Renal cortical epithelial cell (primary cell): ENCODE results near the gene ANO5. TPM values are rescaled to one million over a fixed set of nuclear protein-coding genes. Genes with fewer than 3 reads are reported as not detected.
"Not testable (repeated sequence)": the region's sequence is repeated elsewhere in the genome, so short reads cannot be mapped to it uniquely, and the experiment has no call there.

ENCODE experiments used
- DNase-seq: peaks from one replicate; pipeline ENCODE4 v3.0.0-alpha.2; 2011; ENCODE audit warnings: low read depth
- total RNA-seq: library from RNA; depleted of rRNA; stranded (reverse); fragments of >200 nt; gene quantifications from 2 replicates; pipeline ENCODE4 v1.2.3, GENCODE V29; 2014

ANO5 gene
- total RNA-seq, 1 donor from 2014 or later: 5.8 TPM

DNA sequence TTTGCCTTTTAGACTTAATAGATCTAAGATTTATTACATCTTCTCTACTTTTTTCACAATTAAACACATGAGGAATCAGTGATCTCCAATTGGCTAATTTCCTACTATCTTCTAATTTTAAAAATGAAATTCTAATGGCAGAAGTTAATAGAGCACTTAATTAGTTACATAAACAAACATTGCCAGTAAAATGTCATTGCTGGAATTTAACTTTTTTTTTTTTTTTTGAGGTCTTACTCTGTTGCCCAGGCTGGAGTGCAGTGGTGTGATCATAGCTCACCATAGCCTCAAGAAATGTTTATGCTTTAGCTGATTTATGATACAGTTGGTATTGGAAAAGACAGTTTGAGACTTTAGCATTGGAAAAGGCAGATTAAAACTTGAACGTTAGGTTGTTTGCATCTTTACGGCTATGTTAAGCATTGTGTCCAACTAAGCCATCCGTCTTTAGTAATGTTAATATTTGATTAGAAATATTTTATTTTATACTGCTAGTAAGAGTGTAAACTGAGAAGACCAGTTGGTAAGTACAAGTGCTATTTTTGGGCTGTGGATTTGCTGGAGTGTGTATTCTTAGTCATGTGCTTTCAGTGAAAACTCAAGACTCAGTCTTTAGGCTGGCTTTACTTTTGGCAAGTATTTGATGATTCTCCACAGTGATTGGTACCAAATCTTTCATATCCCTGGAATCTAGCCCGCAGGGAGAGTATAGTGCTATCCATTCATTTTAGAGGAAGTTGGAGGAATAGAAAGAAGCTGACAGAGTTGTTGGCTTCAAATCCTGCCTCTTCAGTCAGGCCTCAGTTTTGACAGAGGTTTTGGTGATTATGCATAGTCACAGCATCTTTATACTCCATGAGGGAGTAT, 4.5 kb downstream of the ANO5 start:
- DNase-seq: no peak

DNA sequence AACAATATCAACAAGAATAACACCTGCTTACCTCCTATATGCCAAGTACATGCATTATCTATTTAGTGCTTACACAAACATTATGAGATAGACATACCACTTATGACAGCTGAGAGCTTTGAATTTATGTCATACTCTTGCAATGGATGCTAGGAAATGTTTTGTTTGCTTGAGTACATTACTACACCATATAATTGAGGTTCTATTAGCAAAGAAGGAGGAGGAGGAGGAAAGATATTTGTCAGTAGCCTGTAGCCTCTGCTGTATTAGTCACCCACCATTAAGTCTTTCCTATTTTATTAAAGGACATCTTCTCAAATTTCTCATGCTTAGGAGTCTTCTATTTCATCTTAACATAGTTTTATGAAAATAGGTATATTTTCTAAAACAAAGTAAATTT, 6.4 kb downstream of the ANO5 start:
- DNase-seq: no peak

DNA sequence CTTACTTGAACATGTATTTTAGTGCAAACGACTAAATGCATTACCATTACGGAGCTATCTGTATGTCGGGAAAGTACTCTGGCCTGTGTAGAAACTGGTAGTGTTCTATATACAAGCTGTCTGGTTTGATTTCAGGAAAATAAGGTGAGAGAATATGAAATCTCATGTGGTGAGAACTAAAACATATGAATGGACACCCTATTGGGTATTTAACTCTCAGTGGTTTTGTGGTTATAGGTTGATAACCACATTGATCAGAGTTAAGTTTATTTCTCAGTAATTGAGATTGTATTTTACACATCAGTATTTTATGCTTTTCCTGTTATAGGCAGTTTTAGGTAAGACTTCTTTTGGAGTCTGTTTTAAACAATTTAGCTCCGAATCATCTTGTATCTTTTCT, 10.4 kb downstream of the ANO5 start:
- no peak for DNase-seq

DNA sequence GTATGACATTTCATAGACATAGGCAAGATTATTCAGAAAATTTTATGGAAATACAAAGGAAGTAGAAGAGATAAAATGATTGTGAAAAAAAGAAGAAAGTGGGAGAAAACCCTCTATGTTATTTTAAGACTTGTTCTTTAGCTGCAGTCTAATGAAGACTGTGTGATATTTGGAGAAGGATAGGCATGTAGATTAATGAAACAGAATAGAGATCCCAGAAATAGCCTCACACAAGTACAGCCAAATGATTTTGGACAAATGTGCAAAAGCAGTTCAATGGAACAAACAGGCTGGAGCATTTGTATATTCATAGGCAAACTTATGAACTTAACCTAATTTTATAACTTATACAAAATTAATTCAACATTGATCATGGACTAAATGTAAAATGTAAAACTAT, 14.3 kb downstream of the ANO5 start:
- no peak for DNase-seq

DNA sequence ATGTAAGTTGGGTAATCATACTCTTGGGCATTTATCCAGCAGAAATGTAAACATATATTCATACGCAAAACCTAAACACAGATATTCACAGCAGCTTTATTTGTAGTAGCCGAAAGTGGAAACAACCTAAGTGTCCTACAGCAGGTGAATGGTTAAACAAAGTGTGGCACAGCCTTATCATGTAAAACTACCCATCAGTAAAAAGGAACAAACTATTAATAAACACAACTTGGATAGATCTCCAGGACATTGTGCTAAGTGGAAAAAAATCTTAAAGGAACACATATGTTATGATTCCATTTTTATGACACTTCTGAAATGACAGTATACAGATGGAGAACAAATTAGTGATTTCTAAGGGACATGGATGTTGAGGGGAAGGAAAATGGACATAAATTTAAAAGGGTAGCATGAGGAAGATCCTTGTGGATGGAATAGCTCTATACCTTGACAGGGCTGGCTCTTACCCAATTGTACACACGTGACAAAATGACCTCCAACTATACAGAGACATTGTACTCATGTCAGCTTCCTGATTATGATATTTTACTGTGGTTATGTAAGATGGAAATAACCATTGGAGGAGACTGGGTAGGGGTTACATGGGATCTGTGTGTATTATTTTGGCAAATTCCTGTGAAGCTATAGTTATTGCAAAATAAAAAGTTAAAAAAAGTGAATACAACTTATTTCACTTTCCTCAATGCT, 15.4 kb downstream of the ANO5 start:
- DNase-seq: no peak

DNA sequence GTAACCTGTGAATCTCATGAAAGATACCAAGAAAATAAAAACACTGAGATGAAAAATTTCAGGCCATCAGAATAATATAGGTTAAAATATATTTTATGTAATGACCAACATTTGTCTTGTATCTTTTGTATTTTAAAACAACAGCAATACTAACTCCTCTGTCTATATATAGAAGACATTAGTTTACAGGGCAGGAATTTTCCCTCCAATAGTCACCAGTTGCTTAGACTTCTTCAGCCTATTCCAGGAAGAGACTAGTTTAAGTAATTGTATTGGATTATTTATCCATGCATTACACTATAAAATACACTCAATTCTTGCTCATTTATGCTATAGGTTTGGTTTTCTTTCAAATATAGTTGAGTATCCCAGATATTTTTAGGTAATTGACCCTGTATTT, 24.1 kb downstream of the ANO5 start:
- no peak for DNase-seq

DNA sequence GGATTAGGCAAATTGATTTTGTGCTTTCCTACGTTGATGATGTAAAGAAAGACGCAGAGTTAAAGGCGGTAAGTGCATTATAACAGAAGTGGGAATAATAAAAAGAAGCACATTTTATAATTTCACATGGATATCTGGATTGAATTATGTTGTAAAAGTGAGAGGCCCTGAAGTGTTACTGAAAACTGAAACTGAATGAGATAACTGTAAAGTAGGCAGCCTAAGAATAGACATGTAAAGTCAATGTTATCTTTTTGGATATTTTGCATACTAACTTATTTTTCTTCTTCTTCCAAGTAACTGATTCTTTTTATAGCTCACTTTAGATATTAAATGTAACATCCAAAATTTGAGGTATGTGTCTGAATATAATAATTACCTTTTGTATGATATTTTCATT, 28.3 kb downstream of the ANO5 start:
- DNase-seq: no peak

DNA sequence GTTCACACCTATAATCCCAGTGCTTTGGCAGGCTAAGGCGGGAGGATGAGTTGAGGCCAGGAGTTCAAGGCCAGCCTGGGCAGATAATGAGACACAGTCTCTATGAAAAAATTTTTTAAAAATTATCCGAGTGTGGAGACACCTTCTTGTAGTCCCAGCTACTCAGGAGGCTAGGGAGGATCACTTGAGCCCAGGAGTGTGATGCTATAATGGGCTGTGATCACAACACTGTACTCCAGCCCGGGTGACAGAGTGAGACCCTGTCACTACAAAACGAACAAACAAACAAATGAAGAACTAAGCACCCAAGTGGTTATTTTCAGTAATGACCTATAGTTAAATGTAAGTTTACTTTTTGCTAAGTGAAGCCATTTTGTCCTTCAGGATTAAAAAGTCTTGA, 32.3 kb downstream of the ANO5 start:
- no peak for DNase-seq

DNA sequence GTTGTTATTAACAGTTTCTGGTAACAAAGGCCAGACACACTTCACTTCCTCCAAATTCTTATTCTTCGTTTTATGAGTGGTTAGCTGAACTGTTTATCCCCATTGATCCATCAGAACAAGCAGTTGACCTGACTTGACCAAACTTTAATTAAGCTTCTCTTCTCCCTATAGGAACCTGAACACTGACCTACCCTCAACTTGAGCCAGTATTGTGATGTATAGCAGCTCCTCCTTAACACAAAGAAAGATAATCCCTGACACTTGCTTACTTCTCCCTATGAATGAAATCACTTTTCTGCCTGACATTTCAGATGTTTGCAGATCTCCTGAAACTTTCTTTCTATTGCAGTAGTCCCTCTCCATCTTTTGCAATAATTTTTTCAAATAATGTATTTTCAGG, 41.9 kb downstream of the ANO5 start:
- DNase-seq: no peak

DNA sequence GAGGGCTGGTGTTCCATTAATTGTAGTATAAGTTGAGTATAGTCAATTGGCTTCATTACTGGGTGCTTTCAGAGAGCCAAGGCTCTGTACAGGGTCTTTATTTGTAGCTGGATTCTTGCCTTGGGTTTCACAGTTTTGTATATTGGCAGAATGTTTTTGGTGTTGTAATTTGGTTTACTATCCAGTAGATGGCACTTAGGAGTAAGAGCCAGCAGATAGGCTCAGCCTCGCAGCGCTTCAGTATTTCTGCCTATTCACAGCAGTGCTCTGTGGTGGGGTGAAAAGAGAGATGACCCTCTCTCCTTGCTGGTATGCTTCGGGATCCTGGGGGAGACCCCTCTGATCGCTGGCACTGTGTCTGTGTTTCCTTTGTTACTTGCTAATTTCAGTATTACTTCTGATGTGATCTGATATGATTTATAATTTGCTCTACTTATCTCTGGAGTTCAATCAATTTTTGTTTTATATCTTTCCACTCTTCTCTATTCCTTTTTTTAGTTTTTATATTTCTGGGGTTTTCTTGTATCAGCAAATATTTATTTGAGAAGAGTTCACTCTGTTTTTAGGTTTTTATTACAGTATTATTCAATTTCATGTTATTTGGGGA, 52.2 kb downstream of the ANO5 start:
- peak; percentile 54 for DNase-seq

DNA sequence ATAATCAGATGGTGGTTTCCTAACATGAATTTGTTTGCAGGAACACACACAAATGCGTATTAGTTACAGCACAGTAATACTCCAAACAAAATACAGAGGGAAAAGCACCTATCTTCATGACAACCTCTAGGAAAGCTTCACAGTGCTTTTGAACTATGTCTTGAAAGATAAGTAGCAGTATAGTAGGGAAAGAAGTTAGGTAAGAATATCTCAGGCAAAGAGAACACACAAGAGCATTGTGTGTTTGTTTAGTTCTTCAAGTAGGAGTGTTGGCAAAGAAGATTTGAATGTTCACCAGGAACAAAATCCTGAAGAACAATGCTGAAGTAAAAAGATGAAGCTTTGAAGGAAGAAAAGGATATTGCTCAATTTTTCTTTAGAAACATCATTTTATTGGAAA, 54.1 kb downstream of the ANO5 start:
- no peak for DNase-seq

DNA sequence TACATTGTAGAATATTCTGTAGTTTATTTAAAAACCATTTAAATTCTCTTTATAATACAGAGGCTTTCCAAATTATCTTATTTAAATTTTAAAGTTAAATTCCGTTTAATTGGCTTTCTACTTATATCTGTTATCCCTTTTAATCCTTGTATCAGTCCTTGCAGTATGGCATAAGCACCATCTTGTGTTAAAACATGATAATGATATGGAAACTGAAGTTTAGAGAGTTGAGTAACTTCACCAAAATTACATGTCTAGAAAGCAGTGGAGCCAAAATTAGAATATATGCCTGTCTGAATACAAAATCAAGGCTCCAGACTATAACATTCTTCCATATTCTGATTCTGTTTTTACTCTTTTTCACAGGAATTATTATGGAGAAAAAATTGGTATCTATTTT, 57.0 kb downstream of the ANO5 start:
- no peak for DNase-seq

DNA sequence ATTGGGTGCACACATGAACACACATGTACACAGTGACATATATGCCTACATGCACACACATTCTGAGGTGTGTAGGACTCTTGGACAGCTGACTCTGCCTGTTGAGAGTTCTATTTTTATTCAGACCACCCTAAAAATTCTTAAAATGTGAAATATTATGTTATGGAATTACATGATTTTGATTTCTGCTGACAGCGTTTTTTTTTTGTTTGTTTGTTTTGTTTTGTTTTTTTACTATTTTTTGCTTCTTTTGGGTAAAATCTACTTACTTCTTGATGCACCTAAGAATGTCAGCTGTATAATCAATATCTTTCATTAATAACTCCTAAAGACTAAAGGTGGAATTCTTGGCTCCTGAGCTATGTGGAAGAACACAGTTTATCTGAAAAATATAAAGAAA, 64.0 kb downstream of the ANO5 start:
- no peak for DNase-seq

DNA sequence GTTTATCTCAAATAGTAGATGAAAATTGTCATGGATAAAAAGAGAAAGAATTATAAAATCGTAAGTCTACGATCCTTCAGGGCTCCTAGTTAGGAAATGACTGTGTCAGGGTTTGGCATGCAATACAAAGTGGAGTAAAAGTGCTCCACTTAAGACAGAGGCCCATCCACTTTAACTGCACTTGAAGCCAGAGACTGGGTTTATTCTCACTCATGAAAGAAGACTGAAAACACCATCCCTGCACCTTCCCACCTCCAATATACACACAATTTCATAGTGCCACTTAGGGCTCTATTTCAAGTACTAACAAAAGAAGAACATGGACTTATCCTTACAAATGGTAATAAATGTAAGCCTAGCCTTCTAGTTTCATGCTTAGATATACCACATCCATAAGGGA, 70.7 kb downstream of the ANO5 start:
- no peak for DNase-seq

DNA sequence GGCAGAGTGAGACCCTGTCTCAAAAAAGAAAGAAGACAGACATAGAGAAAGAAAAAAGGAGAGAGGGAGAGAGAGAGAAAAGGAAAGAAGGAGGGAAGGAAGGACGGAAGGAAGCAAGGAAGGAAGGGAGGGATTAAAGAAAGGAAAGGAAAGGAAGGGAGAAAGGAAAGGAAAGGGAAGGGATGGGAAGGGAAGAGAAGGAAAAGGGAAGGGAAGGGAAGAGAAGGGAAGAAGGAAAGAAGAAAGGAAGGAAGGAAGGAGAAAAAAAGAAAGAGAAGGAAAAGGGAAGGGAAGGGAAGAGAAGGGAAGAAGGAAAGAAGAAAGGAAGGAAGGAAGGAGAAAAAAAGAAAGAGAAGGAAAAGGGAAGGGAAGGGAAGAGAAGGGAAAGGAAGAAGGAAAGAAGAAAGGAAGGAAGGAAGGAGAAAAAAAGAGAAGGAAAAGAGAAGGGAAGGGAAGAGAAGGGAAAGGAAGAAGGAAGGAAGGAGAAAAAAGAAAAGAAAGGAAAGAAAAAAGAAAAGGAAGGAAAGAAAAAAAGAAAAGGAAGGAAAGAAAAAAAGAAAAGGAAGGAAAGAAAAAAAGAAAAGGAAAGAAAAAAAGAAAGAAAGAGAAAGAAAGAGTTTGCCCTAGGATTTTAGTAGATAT, 76.2 kb downstream of the ANO5 start:
- DNase-seq: not testable (repeated sequence)

DNA sequence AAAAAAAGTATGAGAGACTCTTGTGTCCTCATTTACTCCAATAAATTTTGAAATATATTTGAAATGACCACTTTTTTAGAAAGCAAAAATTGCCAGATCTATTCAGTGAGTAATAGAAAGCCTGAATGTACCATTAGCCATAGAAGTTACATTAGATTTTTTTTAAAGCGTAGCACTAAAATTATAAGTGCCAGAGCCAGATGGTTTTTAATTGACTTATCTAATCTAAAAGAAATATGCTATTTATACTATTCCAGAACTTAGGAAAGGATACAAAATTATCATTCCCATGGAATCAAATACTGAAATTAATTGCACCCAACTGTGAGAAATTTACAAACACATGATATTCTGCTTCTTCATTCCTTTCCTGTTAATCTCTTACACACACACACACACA, 80.9 kb downstream of the ANO5 start:
- DNase-seq: no peak

DNA sequence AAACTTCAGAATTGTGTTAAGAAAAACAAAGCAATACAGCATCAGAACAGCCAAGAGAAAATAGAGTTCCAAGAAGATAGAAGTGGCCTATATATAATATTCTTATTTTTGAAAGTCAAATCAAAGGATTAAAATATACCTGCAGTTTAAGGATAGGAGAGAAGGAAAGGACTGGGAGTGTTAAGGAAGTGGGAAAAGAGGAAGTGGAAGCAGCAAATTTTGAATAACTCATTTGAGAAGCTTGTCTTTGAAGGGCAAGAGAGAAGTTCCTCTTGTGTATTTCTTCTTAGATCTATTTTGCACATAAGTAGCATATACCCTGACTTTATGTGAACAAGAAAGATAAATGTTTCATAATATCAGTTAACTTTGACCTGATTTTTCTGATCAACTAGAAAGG, 82.7 kb downstream of the ANO5 start:
- DNase-seq: no peak

DNA sequence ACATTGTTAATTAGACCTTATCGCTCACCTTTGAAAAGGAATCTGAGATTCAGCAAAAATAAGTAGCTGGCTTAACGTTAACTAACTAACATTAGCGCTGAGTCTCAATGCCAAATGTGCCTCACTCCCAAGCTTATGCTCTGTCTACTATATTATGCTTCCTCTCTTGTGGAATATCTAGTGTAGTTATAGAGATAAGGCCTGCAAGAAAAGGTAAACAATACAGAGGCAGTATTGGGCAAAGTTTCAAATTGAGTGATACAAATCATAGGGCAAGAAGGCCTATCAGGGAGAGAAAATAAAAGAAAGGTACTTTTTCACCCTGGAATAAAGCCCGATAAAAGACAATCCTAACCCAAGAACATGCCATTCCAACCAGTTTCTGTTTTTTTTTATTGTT, 83.7 kb downstream of the ANO5 start:
- DNase-seq: no peak

DNA sequence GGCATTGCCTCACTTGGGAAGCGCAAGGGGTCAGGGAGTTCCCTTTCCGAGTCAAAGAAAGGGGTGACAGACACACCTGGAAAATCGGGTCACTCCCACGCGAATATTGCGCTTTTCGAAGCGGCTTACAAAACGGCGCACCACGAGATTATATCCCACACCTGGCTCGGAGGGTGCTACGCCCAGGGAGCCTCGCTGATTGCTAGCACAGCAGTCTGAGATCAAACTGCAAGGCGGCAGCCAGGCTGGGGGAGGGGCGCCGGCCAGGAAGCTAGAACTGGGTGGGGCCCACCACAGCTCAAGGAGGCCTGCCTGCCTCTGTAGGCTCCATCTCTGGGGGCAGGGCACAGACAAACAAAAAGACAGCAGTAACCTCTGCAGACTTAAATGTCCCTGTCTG, 92.1 kb downstream of the ANO5 start:
- DNase-seq: not testable (repeated sequence)

DNA sequence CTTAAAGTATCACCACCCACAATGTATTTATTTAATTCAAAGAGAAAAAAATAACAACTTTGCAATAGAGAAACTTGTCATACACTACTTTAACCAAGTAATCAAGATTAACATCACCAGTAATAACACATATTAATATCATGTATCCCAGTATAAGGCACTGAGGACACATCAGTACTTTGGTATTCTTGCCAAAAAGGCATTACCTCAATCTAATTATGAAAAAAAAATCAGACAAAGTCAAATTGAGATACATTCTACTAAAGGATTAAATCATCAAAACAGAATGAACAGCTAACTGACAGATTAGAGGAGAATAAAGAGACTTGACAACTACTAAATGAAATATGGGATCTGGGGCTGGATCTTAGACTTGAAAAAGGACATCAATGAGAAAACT, 109.5 kb downstream of the ANO5 start:
- no peak for DNase-seq

DNA sequence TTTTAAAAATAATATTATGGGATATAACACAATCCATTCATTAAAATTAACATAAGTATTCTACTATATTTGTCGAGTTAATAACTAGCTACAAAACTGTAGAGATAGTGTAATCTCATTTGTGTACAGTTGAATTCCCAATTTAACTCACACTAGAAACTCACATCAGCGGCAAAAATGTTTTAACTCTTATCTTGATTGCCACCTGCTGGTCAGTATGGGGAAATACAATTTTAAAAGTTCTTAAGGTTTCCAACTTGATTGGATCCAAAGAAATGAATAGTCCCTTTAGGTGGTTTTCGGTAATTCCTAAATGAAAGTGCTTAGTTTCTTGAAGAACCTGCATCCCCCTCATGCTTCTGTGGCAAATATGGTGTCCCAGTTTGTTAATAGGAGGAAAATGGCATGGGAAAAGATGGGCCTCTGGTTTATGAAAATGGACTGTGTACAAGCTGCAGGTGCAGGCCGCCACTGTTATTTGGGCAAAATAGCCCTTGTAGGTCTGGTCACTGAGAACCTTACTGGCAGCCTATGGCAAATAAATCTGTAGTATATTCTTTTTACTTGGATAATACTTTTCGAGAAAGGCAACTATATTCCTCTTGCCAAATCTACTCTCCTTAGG, 111.6 kb downstream of the ANO5 start:
- DNase-seq: peak; percentile 58

DNA sequence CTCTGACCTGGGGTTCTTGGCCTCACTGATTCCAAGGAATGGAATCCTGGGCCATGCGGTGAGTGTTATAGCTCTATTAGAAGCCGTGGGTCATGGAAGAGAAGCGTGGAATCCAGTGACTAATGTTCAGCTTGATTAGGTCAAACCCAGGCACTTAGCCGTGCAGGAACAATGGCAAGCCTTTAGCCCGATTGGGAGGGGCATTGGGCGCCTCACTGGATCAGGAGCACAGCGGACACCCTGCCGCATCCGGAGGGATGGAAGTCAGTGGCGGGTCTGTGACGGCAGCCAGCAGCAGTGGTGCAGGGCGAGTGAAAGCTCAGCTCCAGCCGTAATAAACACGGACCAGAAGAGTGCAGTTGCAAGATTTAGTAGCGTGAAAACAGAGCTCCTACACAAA, 124.8 kb downstream of the ANO5 start:
- no peak for DNase-seq
